Stimulated activated CD8-positive, alpha-beta memory T cell treated with anti-CD3 and anti-CD28 coated beads, Interleukin-4, amount 100 ng/mL, for 48 hours (primary cell): ENCODE results near the gene FARP1.

Source experiments
- DNase-seq: peaks from one replicate; pipeline ENCODE4 v3.0.0-alpha.2; 2020

The FARP1 gene

GRCh38 chr13:98176777-98177608 is 34.1 kb downstream of the FARP1 start, which contains the start of gene RNF113B:
Gene RNF113B, minus strand, starts transcription at chr13:98177269. Its CDS starts 33 bp downstream, at chr13:98177236.
- DNase-seq = no peak

- DNase-seq = no peak
These were observed 37.2 kb downstream of the FARP1 start for GRCh38 chr13:98180092-98180491.

- DNase-seq = no peak
These were observed 38.4 kb downstream of the FARP1 start for GRCh38 chr13:98181111-98181815.

- DNase-seq = no peak
These were observed 39.3 kb downstream of the FARP1 start for GRCh38 chr13:98182153-98182552.

- DNase-seq = no peak
These were observed 39.7 kb downstream of the FARP1 start for GRCh38 chr13:98182589-98182988.

- DNase-seq = no peak
These were observed 41.9 kb downstream of the FARP1 start for GRCh38 chr13:98184792-98185191.

GRCh38 chr13:98187155-98187964 is 44.5 kb downstream of the FARP1 start:
- no peak for DNase-seq

- no peak for DNase-seq
These were observed 45.0 kb downstream of the FARP1 start for GRCh38 chr13:98187965-98188261.

- DNase-seq = no peak
These were observed 45.8 kb downstream of the FARP1 start for GRCh38 chr13:98188544-98189166.

GRCh38 chr13:98189841-98190505 is 47.1 kb downstream of the FARP1 start:
- no peak for DNase-seq

- no peak for DNase-seq
These were observed 48.1 kb downstream of the FARP1 start for GRCh38 chr13:98190889-98191444.

GRCh38 chr13:98192008-98192407 is 49.1 kb downstream of the FARP1 start:
- no peak for DNase-seq

GRCh38 chr13:98195054-98195791 is 52.3 kb downstream of the FARP1 start:
- DNase-seq = no peak

- no peak for DNase-seq
These were observed 55.8 kb downstream of the FARP1 start for GRCh38 chr13:98198683-98199082.

GRCh38 chr13:98199480-98199879 is 56.6 kb downstream of the FARP1 start:
- DNase-seq = no peak

- no peak for DNase-seq
These were observed 57.5 kb downstream of the FARP1 start for GRCh38 chr13:98200211-98200878.

GRCh38 chr13:98201189-98201588 is 58.3 kb downstream of the FARP1 start:
- no peak for DNase-seq

- no peak for DNase-seq
These were observed 59.1 kb downstream of the FARP1 start for GRCh38 chr13:98201984-98202383.

- no peak for DNase-seq
These were observed 60.9 kb downstream of the FARP1 start for GRCh38 chr13:98203646-98204326.

GRCh38 chr13:98204546-98204945 is 61.7 kb downstream of the FARP1 start:
- DNase-seq = no peak
